GM20000 (cell line): ENCODE measurements around the gene SUOX.
"Not testable (repeated sequence)": the region's sequence is repeated elsewhere in the genome, so short reads cannot be mapped to it uniquely, and the experiment has no call there.

Source experiments
- DNase-seq: peaks from one replicate; pipeline ENCODE4 v3.0.0; 2012; ENCODE audit warnings: low spot score
- CTCF ChIP-seq: IDR thresholded peaks from 2 replicates; pipeline ENCODE4 v1.5.1; 2012; ENCODE audit warnings: mild to moderate bottlenecking, control low read depth; ENCODE audit errors: extremely low read depth, missing control alignments

The SUOX gene

GRCh38 chr12:55991110-55991509 is 6.0 kb upstream of the SUOX start:
- DNase-seq: no peak
- no peak for TF ChIP-seq CTCF

GRCh38 chr12:55993230-55993853 is 3.7 kb upstream of the SUOX start:
- TF ChIP-seq CTCF: no peak
- no peak for DNase-seq

- no peak for DNase-seq
- TF ChIP-seq CTCF: no peak
These were observed 1.7 kb upstream of the SUOX start for GRCh38 chr12:55995366-55995765.

DNA sequence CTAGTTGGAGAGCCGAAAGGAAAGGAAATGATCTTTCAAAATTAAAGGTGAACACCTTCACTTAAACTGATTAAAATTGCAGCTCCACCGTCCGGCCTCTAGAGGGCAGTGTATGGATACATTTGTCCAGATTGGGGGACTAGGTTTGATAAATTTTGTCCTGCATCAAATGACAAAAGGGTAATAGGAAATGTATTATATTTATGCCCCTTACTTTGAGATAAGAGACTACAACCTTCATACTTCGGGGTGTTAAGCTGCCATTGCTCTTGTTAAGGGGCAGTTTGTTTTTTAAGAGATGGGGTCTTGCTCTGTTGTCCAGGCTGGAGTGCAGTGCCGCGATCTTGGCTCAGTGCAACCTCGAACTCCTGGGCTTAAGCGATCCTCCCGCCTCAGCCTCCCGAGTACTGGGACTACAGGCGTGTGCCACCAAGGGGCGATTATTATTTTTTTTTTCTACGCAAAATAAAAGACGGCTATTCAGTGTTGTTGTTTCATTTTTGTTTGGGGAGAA is 818 bp upstream of the SUOX start:
- peak; percentile 70 for TF ChIP-seq CTCF
- peak; percentile 69 for DNase-seq

DNA sequence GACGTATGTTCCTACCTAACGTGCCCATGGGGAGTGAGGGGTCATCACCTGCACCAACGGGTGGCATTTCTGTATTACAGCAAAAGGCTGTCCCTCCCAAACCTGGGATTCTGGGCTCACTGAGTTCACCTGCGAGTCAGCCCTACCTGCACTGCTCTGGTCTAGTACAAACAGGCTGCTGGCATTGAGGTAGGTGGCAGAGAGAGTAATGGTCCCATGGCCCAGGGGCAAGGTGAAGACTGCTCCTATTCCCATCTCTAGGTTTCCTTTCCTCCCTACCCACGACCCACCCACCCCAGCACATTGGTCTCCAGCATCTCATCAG is 421 bp downstream of the SUOX start:
- no peak for DNase-seq
- TF ChIP-seq CTCF: no peak

- not testable (repeated sequence) for DNase-seq
These were observed 2.4 kb downstream of the SUOX start for GRCh38 chr12:55999522-55999921.

DNA sequence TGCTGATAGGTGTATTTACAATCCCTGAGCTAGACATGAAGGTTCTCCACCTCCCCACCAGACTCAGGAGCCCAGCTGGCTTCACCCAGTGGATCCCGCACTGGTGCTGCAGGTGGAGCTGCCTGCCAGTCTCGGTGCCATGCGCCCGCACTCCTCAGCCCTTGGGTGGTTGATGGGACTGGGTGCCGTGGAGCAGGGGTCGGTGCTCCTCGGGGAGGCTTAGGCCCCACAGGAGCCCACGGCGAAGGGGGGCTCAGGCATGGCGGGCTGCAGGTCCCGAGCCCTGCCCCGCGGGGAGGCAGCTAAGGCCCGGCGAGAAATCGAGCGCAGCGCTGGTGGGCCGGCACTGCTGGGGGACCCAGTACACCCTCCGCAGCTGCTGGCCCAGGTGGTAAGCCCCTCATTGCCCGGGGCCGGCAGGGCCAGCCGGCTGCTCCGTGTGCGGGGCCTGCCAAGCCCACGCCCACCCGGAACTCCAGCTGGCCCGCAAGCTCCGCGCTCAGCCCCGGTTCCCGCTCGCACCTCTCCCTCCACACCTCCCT is 3.0 kb downstream of the SUOX start:
- not testable (repeated sequence) for DNase-seq

- TF ChIP-seq CTCF: no peak
- DNase-seq: no peak
These were observed 4.5 kb downstream of the SUOX start for GRCh38 chr12:56001487-56002100.

GRCh38 chr12:56003376-56003775 is 6.3 kb downstream of the SUOX start:
- not testable (repeated sequence) for DNase-seq
